ENCODE measurements around the gene PKP2. TPM values are rescaled to one million over a fixed set of nuclear protein-coding genes. Genes with fewer than 3 reads are reported as not detected.

The PKP2 gene
- total RNA-seq, 4 donors from 2014 or later = 0.62 to 3.3 (median 1.2) TPM

DNA sequence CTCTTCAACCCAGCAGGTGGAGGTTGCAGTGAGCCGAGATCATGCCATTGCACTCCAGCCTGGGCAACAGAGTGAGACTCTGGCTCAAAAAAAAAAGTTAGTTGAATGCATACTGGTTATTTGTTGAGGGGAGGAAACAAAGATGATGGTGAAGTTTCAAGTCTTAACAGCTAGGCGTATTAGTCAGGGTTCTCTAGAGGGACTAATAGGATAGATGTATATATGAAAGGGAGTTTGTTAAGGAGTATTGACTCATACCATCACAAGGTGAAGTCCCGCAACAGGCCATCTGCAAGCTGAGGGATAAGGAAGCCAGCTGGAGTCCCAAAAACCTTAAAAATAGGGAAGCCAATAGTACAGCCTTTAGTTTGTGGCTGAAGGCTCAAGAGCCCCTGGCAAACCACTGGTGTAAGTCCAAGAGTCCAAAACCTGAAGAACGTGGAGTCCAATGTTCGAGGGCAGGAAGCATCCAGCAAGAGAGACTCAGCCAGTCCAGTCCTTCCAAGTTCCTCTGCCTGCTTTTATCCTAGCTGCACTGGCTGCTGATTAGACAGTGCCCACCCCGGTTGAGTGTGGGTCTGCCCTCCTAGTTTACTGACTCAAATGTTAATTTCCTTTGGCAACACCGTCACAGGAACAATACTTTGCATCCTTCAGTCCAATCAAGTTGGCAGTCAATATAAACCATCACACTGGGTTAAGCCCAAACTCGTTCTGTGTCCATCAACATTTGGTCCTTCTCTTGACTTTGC lies 26.1 kb upstream of the PKP2 start:
- Histone ChIP-seq H3K36me3 (no peaks in the 10 kb centered on the region), H3K4me3 (no peak overlapping the region), H3K4me1 (no peaks in the 10 kb centered on the region), H3K9me3 (no peaks in the 10 kb centered on the region), H3K27ac (no peak overlapping the region), H3K27me3 (no peaks in the 10 kb centered on the region)
- TF ChIP-seq, protein P1, sequence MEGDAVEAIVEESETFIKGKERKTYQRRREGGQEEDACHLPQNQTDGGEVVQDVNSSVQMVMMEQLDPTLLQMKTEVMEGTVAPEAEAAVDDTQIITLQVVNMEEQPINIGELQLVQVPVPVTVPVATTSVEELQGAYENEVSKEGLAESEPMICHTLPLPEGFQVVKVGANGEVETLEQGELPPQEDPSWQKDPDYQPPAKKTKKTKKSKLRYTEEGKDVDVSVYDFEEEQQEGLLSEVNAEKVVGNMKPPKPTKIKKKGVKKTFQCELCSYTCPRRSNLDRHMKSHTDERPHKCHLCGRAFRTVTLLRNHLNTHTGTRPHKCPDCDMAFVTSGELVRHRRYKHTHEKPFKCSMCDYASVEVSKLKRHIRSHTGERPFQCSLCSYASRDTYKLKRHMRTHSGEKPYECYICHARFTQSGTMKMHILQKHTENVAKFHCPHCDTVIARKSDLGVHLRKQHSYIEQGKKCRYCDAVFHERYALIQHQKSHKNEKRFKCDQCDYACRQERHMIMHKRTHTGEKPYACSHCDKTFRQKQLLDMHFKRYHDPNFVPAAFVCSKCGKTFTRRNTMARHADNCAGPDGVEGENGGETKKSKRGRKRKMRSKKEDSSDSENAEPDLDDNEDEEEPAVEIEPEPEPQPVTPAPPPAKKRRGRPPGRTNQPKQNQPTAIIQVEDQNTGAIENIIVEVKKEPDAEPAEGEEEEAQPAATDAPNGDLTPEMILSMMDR (IDR thresholded peaks at IDR 0.05) = no peak
- TF ChIP-seq POLR2AphosphoS5 (IDR thresholded peaks at IDR 0.05) (no peak), POLR2A (IDR thresholded peaks at IDR 0.05) (no peak), EP300 (IDR thresholded peaks at IDR 0.05) (no peak)
- ATAC-seq = no peak
- WGBS, 2 donors (ENCODE audit: low coverage in 1 of 2) = 75 to 88% methylated on average over 6 to 7 of the region's 8 CpGs

DNA sequence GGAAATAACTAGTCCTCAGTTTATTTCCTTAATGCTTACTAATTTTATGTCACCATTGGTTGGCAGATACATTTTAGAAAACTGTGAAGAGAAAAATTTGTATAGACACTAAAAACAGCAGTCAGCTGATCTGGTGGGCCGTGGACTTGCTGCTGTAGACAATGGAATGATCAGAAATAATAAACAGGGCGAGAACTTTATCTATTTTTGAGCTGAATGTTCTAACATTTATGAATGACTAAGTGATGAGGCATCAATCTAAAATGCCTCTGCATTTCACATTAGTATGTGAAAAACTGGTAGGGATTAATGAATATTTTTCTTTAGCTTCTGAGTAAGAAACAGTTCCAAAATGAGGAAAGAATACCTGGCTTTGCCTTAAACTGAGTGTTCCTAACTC lies 24.8 kb upstream of the PKP2 start:
- 11 to 40% methylated on average over 2 of the region's 2 CpGs for WGBS, 2 donors (ENCODE audit: low coverage in 1 of 2)
- ATAC-seq = no peak
- no peaks in the 10 kb centered on the region for H3K4me1 ChIP-seq
- no peak for TF ChIP-seq POLR2A (IDR thresholded peaks at IDR 0.05)
- TF ChIP-seq POLR2AphosphoS5 (IDR thresholded peaks at IDR 0.05) = no peak
- no peak for TF ChIP-seq EP300 (IDR thresholded peaks at IDR 0.05)
- TF ChIP-seq, protein P1 (IDR thresholded peaks at IDR 0.05) = no peak
- H3K4me3 ChIP-seq = no peak overlapping the region
- no peak overlapping the region for H3K27ac ChIP-seq
- no peaks in the 10 kb centered on the region for H3K27me3 ChIP-seq
- no peaks in the 10 kb centered on the region for H3K36me3 ChIP-seq
- no peaks in the 10 kb centered on the region for H3K9me3 ChIP-seq

DNA sequence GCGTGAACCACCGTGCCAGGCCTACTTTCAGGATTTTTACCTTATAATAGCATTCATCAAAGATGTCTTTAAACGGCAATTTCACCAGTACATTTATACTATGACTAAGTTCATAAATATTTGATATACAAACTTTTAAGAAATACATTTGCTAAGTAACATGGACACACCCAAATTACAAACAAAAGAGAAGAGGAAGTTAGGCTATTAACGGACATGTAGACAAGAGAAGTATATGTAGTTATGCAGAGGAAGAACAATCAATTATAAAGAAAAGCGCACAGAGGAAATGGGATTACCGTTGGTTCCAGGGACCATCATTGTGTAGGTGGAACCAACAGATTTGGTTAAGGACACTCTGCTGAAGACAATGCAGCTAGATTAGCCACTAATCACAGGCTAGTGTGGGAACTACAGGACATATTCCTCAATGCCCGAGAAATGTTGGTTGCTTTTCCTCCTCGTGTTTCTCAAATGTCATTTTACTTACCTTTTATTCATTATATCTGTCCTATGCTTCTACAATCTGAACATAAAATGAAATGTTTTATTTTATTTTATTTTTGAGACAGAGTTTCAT lies 24.0 kb upstream of the PKP2 start:
- H3K4me3 ChIP-seq = no peak overlapping the region
- H3K27ac ChIP-seq = no peak overlapping the region
- no peaks in the 10 kb centered on the region for H3K9me3 ChIP-seq
- H3K36me3 ChIP-seq = no peaks in the 10 kb centered on the region
- peaks cover under 1% of the 10 kb centered on the region for H3K27me3 ChIP-seq
- TF ChIP-seq, protein P1 (IDR thresholded peaks at IDR 0.05) = no peak
- TF ChIP-seq POLR2A (IDR thresholded peaks at IDR 0.05) (no peak), EP300 (IDR thresholded peaks at IDR 0.05) (no peak), POLR2AphosphoS5 (IDR thresholded peaks at IDR 0.05) (no peak)
- 53 to 56% methylated on average over 8 of the region's 8 CpGs for WGBS, 2 donors (ENCODE audit: low coverage in 1 of 2)
- H3K4me1 ChIP-seq = no peaks in the 10 kb centered on the region
- no peak for ATAC-seq

DNA sequence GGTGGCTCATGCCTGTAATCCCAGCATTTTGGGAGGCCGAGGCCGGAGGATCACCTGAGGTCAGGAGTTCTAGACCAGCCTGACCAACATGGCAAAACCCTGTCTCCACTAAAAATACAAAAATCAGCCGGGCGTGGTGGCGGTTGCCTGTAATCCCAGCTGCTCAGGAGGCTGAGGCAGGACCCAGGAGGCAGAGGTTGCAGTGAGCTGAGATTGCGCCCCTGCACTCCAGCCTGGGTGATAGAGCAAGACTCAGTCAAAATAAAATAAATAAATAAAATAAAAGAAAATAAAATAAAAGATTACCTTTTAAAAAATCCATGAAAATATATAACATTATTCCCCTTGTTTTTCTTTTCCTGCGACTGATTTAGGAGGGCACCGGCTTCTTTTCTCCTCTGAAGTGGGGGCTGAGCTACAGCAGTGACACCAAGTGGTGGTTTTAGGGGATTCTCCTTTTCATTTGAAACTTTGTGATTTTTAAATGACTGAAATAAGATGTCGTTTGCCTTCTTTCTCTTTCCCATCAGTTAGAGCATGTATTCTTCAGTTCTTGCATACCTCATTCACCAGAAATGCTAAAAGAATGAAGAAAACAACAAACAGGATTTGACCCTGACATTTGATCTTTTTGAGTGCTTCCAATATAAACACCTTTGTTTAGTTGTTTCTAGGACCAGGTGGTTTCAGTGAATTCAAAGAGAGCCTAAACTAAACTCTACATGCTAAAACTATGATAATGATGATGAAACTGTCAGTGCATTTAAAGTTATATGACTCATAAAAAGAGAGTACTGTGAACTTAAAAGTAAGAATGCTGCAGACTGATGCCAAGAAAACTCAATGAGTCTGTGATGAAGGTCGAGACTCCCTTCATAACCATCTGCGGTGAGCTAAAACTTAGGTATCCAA lies 22.6 kb upstream of the PKP2 start:
- no peaks in the 10 kb centered on the region for H3K36me3 ChIP-seq
- H3K27ac ChIP-seq = no peak overlapping the region
- WGBS, 2 donors (ENCODE audit: low coverage in 1 of 2) = 34 to 35% methylated on average over 8 to 11 of the region's 11 CpGs
- no peaks in the 10 kb centered on the region for H3K4me1 ChIP-seq
- H3K27me3 ChIP-seq = peaks cover 5% of the 10 kb centered on the region
- no peak for ATAC-seq
- no peaks in the 10 kb centered on the region for H3K9me3 ChIP-seq
- TF ChIP-seq EP300 (IDR thresholded peaks at IDR 0.05) (no peak), POLR2A (IDR thresholded peaks at IDR 0.05) (no peak), POLR2AphosphoS5 (IDR thresholded peaks at IDR 0.05) (no peak)
- TF ChIP-seq, protein P1 (IDR thresholded peaks at IDR 0.05) = peak in 1 of 4 experiments; percentile 30
- H3K4me3 ChIP-seq = no peak overlapping the region
